Pancreas (tissue), 10 donors: ENCODE results near the gene LYSMD3. TPM values are rescaled to one million over a fixed set of nuclear protein-coding genes. Genes with fewer than 3 reads are reported as not detected.

ENCODE experiments used
- ATAC-seq, 4 donors: fragments of 200-7000 bp; cut with Tn5 transposase; one replicate each; pipeline versions ENCODE4 v1.8.0 to v1.9.1; 2020; ENCODE audit warnings: mild to moderate bottlenecking in 4 of 4, moderate library complexity in 4 of 4
- DNase-seq, 6 donors: peaks; one replicate each; pipeline ENCODE4 v3.0.0-alpha.2; 2020
- FAIRE-seq: peaks from 2 replicates; lab custom pipeline; 2012; peaks lifted over from hg19 to GRCh38; lab: Jason Lieb, UNC
- H3K27ac ChIP-seq, 4 donors: fragments of 200-600 bp; sonication (generic); 1 replicate in 3 of 4; 2 replicates in 1 of 4; pipeline versions ENCODE4 v1.5.0 to v1.8.0; 2020
- H3K27me3 ChIP-seq, 4 donors: fragments of 200-600 bp; one replicate each; pipeline ENCODE4 v1.8.0; 2021
- H3K36me3 ChIP-seq, 3 donors: fragments of 200-600 bp; sonication (generic) in 1 of 3; one replicate each; pipeline versions ENCODE4 v1.5.0 to v1.8.0; 2020 to 2021
- H3K4me1 ChIP-seq, 3 donors: fragments of 200-600 bp; one replicate each; pipeline ENCODE4 v1.8.0; 2021
- H3K4me3 ChIP-seq, 4 donors: fragments of 200-600 bp; sonication (generic) in 2 of 4; one replicate each; pipeline versions ENCODE4 v1.5.0 to v1.8.0; 2020 to 2021
- H3K9me3 ChIP-seq, 4 donors: fragments of 200-600 bp; one replicate each; pipeline ENCODE4 v1.8.0; 2021
- WGBS, 2 donors: extraction: QIAGEN DNeasy Blood & Tissue Kit; methylation state at CpG; one replicate each; pipeline ENCODE4 v1.1.7; 2013; 5-methylcytosine and 5-hydroxymethylcytosine counted together
- intact Hi-C, 3 donors: fragments of 100-400 bp; cut with DNase I; formaldehyde crosslinking; loops; one replicate each; pipeline versions ENCODE4 v1.11.1 to v1.14.2; 2022
- polyA plus RNA-seq, 2 donors: library from polyadenylated mRNA; stranded (reverse); fragments of 200-250 nt; gene quantifications; one replicate each; pipeline ENCODE4 v1.2.3, GENCODE V29; 2013
- total RNA-seq, 6 donors: library from RNA; stranded (reverse); fragmentation: NEBNext Ultra II Directional in 4 of 6; extraction: Animal tissue kit (Norgen Biotek cat#: 25700) in 4 of 6; gene quantifications; one replicate each; pipeline versions ENCODE4 v1.2.1 to v1.2.4, GENCODE V29; 2021 to 2023
- TF ChIP-seq, protein P1 (sequence below), 4 donors: fragments of 200-600 bp; sonication (generic) in 3 of 4; IDR thresholded peaks; one replicate each; pipeline versions ENCODE4 v1.5.0 to v1.8.0; 2021; ENCODE audit warnings: antibody characterized with exemption in 4 of 4
- donor health status: healthy with polysubstance abuse.
- donor health status: DM: no; HTN: no; CAD: no; lungs with moderate emphysema.
- donor health status: DM: no; HTN: no; CAD: no.
- donor health status: control.
- donor health status: control.
- donor health status: Bipolar disorder and iron deficiency.
- donor health status: DM: yes; HTN: yes; CAD: no.
- donor health status: DM: no; HTN: no; CAD: no.
- donor health status: DM: no; HTN: no; CAD: no.
- donor health status: DM: yes; HTN: yes; CAD: no.

LYSMD3 gene
- total and polyA plus RNA-seq, 8 donors = 2.5 to 11.7 (median 7.2) TPM

DNA sequence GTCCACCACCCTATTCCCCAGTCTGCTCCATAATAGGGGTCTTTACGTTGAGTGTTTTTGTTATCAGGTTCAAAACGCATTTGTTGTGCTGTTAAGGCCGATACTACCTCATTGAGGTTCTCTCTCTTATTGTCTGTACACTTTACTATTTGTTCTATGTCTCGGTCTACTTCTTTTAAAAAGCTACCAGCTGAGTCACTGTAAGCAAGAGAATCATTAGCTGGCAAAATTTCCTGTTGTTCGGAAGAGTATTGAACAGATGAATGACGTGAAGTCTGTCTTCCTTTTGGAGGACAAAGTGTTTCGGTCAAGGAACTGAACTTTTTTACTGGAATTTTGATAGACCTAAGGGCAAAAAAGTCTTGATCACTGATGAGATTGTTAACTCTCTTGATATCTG lies 10.3 kb downstream of the LYSMD3 start:
- intact Hi-C loops = no loop called here
- no peak overlapping the region for H3K4me3 ChIP-seq
- FAIRE-seq (no peak), ATAC-seq (no peak), DNase-seq (no peak)
- peaks cover 0 to 20% (median 1%) of the 10 kb centered on the region in 3 donors for H3K36me3 ChIP-seq
- H3K4me1 ChIP-seq = peaks cover 1 to 3% (median 2%) of the 10 kb centered on the region in 3 donors
- TF ChIP-seq, protein P1, sequence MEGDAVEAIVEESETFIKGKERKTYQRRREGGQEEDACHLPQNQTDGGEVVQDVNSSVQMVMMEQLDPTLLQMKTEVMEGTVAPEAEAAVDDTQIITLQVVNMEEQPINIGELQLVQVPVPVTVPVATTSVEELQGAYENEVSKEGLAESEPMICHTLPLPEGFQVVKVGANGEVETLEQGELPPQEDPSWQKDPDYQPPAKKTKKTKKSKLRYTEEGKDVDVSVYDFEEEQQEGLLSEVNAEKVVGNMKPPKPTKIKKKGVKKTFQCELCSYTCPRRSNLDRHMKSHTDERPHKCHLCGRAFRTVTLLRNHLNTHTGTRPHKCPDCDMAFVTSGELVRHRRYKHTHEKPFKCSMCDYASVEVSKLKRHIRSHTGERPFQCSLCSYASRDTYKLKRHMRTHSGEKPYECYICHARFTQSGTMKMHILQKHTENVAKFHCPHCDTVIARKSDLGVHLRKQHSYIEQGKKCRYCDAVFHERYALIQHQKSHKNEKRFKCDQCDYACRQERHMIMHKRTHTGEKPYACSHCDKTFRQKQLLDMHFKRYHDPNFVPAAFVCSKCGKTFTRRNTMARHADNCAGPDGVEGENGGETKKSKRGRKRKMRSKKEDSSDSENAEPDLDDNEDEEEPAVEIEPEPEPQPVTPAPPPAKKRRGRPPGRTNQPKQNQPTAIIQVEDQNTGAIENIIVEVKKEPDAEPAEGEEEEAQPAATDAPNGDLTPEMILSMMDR (IDR thresholded peaks at IDR 0.05) = no peak
- H3K27me3 ChIP-seq = no peaks in the 10 kb centered on the region
- H3K27ac ChIP-seq = no peak overlapping the region
- no peaks in the 10 kb centered on the region for H3K9me3 ChIP-seq
- WGBS, 2 donors = 85 to 90% methylated on average over 7 of the region's 7 CpGs

DNA sequence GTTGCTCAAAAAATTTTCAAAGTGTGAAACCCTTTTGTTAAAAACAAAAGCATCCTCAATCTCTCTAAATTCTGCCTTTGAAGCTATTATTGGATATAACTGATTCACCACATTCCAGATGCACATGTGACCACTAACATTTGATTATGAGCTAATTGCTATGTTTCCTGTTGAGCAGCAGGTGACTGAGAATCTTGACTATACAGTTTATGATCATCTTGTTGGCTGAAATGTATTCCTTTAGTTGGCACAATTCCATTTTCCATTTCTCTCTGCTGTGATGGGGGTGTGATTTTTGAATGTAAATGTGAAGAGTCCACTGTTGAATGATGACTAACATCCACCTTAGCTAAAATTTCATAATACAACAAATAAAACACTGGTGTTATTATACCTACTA lies 10.7 kb downstream of the LYSMD3 start:
- H3K4me3 ChIP-seq = no peak overlapping the region
- FAIRE-seq (no peak), ATAC-seq (no peak), DNase-seq (no peak)
- H3K9me3 ChIP-seq = no peaks in the 10 kb centered on the region
- peaks cover 5 to 6% (median 6%) of the 10 kb centered on the region in 3 donors for H3K4me1 ChIP-seq
- H3K27me3 ChIP-seq = no peaks in the 10 kb centered on the region
- intact Hi-C loops = no loop called here
- TF ChIP-seq, protein P1 (IDR thresholded peaks at IDR 0.05) = no peak
- H3K27ac ChIP-seq = no peak overlapping the region
- H3K36me3 ChIP-seq = peaks cover 0 to 18% (median 0%) of the 10 kb centered on the region in 3 donors

DNA sequence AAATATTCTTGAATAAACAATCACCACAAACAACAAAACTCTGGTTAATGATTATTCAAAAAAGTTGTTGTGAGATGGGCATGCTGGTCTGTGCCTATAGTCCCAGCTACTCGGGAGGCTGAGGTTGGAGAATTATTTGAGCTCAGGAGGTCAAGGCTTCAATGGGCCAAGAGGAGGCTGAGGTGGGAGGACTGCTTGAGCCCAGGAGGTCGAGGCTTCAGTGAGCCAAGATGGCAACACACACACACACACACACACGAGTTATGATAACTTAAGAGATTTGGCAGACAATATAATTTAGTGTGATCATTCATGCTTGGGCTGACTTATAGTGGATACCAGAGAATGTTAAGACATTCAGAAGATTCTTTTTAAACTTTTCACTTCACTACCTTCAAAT lies 14.9 kb downstream of the LYSMD3 start:
- Histone ChIP-seq H3K36me3 (peaks cover 0 to 2% (median 0%) of the 10 kb centered on the region in 3 donors), H3K27me3 (no peaks in the 10 kb centered on the region), H3K9me3 (no peaks in the 10 kb centered on the region), H3K27ac (no peak overlapping the region), H3K4me1 (peaks cover 6 to 9% (median 7%) of the 10 kb centered on the region in 3 donors), H3K4me3 (no peak overlapping the region)
- ATAC-seq (no peak), FAIRE-seq (no peak), DNase-seq (no peak)
- WGBS, 2 donors = 50 to 59% methylated on average over 3 of the region's 3 CpGs
- TF ChIP-seq, protein P1 (IDR thresholded peaks at IDR 0.05) = no peak
- intact Hi-C loops = no loop called here

DNA sequence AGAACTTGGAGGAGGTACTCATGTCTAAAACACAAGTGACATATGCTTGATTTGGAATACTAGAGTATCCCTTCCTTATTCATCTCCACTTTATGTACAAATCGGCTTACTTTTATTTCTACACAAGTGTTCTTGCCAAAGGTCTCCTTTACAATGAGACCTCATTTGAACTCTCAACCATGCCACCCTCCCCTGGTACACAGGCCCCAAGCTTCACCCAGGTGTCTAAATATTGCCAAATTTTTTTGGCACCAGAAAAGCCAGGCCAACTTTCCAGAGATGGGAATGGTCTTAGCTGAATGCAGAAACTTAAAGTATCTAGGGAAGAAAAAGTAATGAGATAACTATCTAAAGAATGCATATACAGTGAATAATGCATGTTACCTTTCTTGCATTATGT lies 18.9 kb downstream of the LYSMD3 start:
- Histone ChIP-seq H3K36me3 (no peaks in the 10 kb centered on the region), H3K4me3 (no peak overlapping the region), H3K9me3 (no peaks in the 10 kb centered on the region), H3K27me3 (no peaks in the 10 kb centered on the region), H3K4me1 (peaks cover 6 to 9% (median 7%) of the 10 kb centered on the region in 3 donors), H3K27ac (no peak overlapping the region)
- intact Hi-C loops = no loop called here
- FAIRE-seq (no peak), DNase-seq (no peak), ATAC-seq (no peak)
- TF ChIP-seq, protein P1 (IDR thresholded peaks at IDR 0.05) = no peak
- WGBS, 2 donors = 87 to 95% methylated on average over 1 of the region's 1 CpG

DNA sequence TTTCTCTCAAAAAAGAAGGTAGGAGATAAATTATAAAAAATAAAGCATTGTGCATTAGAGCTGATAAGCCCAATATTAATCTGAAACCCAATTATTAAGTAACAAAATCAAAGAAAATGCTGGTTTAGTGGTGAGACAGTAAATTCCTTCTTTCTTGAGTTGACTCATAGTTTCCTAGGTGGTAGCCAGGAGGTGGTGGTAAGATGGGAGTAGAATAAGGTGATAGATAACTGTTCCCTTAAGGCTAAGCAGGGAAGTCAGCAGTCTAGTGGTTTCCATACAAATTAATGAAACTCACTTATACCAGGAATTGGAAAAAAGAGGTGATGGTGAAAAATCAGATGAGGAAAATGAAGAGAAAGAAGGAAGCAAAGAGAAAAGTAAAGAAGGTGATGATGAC lies 23.2 kb downstream of the LYSMD3 start:
- Histone ChIP-seq H3K27me3 (no peaks in the 10 kb centered on the region), H3K27ac (no peak overlapping the region), H3K4me1 (no peaks in the 10 kb centered on the region), H3K4me3 (no peak overlapping the region), H3K9me3 (no peaks in the 10 kb centered on the region), H3K36me3 (no peaks in the 10 kb centered on the region)
- TF ChIP-seq, protein P1 (IDR thresholded peaks at IDR 0.05) = no peak
- FAIRE-seq = no peak
- ATAC-seq = no peak
- no peak for DNase-seq
- intact Hi-C loops = no loop called here
